H1 (cell line): Measurements from ENCODE around the gene NMRAL1. TPM values are rescaled to one million over a fixed set of nuclear protein-coding genes. Genes with fewer than 3 reads are reported as not detected.

ENCODE experiments used
- CTCF ChIA-PET: fragments of 300-600 bp; sonication (Branson Sonifier 250); formaldehyde crosslinking; loops from one replicate; lab custom pipeline; 2021; ENCODE audit not compliant: partially characterized antibody; lab: Charles Lee
- POLR2A ChIA-PET: fragments of 300-600 bp; sonication (Branson Sonifier 250); formaldehyde crosslinking; loops from one replicate; lab custom pipeline; 2021; ENCODE audit warnings: inconsistent platforms; ENCODE audit not compliant: partially characterized antibody; lab: Charles Lee
- DNase-seq, 2 experiments: peaks; one replicate each; pipeline versions ENCODE4 v3.0.0 to v3.0.0-alpha.2; 2010 to 2022; ENCODE audit warnings: low spot score in 2 of 2, low read depth in 1 of 2, mixed read lengths in 1 of 2
- FAIRE-seq: peaks from 2 replicates; lab custom pipeline; 2011; peaks lifted over from hg19 to GRCh38; lab: Jason Lieb, UNC
- H2AFZ ChIP-seq: 2 replicates; pipeline ENCODE4 v1.8.1; 2012; ENCODE audit warnings: low read length, inconsistent platforms
- H2AK5ac ChIP-seq: 2 replicates; pipeline ENCODE4 v1.6.1; 2013; ENCODE audit warnings: low read depth, low read length
- H2BK120ac ChIP-seq: replicated peaks from 2 replicates; pipeline ENCODE3; 2013; ENCODE audit warnings: low read depth, low read length, inconsistent platforms
- H2BK12ac ChIP-seq: 2 replicates; pipeline ENCODE4 v1.6.1; 2013; ENCODE audit warnings: low read depth, low read length
- H2BK15ac ChIP-seq: 2 replicates; pipeline ENCODE4 v1.6.1; 2013; ENCODE audit warnings: low read length
- H2BK20ac ChIP-seq: 2 replicates; pipeline ENCODE4 v1.6.1; 2013; ENCODE audit warnings: low read length
- H2BK5ac ChIP-seq: 2 replicates; pipeline ENCODE4 v1.6.1; 2013; ENCODE audit warnings: low read depth, low read length
- H3K14ac ChIP-seq: 2 replicates; pipeline ENCODE4 v1.6.1; 2013; ENCODE audit warnings: inconsistent platforms; ENCODE audit not compliant: insufficient read length
- H3K18ac ChIP-seq: 2 replicates; pipeline ENCODE4 v1.6.1; 2013; ENCODE audit warnings: low read length; ENCODE audit errors: extremely low read depth
- H3K23ac ChIP-seq: 2 replicates; pipeline ENCODE4 v1.6.1; 2013; ENCODE audit warnings: inconsistent platforms; ENCODE audit not compliant: insufficient read length
- H3K23me2 ChIP-seq: 2 replicates; pipeline ENCODE4 v1.6.1; 2013; ENCODE audit warnings: low read depth, low read length
- H3K27ac ChIP-seq: 2 replicates; pipeline ENCODE4 v1.6.1; 2011; ENCODE audit warnings: low read depth, low read length, inconsistent platforms
- H3K27me3 ChIP-seq, 4 experiments: replicated peaks in 1 of 4; 1 replicate in 1 of 4; 2 replicates in 3 of 4; pipeline versions ENCODE4 v1.6.1 to v1.8.1; 2011 to 2013; ENCODE audit warnings: low read length in 3 of 4, mild to moderate bottlenecking in 3 of 4, inconsistent platforms in 2 of 4, mixed read lengths in 2 of 4, moderate library complexity in 1 of 4; ENCODE audit not compliant: control insufficient read depth in 3 of 4, insufficient read depth in 3 of 4; ENCODE audit errors: extremely low read depth in 1 of 4
- H3K36me3 ChIP-seq, 4 experiments: 2 replicates each; pipeline versions ENCODE4 v1.6.1 to v1.8.1; 2011 to 2013; ENCODE audit warnings: mild to moderate bottlenecking in 4 of 4, low read length in 3 of 4, moderate library complexity in 2 of 4, control low read depth in 1 of 4, inconsistent platforms in 1 of 4; ENCODE audit not compliant: insufficient read depth in 4 of 4, control insufficient read depth in 2 of 4
- H3K4ac ChIP-seq: replicated peaks from 2 replicates; pipeline ENCODE3; 2013; ENCODE audit warnings: low read length, low read depth, mixed read lengths, inconsistent platforms; ENCODE audit not compliant: insufficient read length
- H3K4me1 ChIP-seq, 4 experiments: replicated peaks in 1 of 4; 1 replicate in 1 of 4; 2 replicates in 3 of 4; pipeline versions ENCODE4 v1.6.1 to v1.8.1; 2011 to 2013; ENCODE audit warnings: low read length in 3 of 4, inconsistent platforms in 2 of 4, mixed read lengths in 1 of 4; ENCODE audit not compliant: insufficient read depth in 4 of 4, control insufficient read depth in 3 of 4
- H3K4me2 ChIP-seq, 2 experiments: 2 replicates each; pipeline versions ENCODE4 v1.6.1 to v1.8.1; 2011 to 2013; ENCODE audit warnings: low read depth in 2 of 2, low read length in 2 of 2, control low read depth in 1 of 2, inconsistent platforms in 1 of 2, mild to moderate bottlenecking in 1 of 2; ENCODE audit not compliant: insufficient read depth in 1 of 2
- H3K4me3 ChIP-seq, 4 experiments: fragments of 200-600, 300-600 bp in 1 of 4; sonication (generic), shearing (Covaris generic), sonication (Bioruptor Twin) in 1 of 4; 2 replicates each; pipeline versions ENCODE4 v1.5.1 to v1.8.1; 2011 to 2016; ENCODE audit warnings: low read length in 4 of 4, low read depth in 3 of 4, control low read depth in 2 of 4, inconsistent platforms in 2 of 4, mild to moderate bottlenecking in 2 of 4, mixed read lengths in 1 of 4, moderate library complexity in 1 of 4; ENCODE audit not compliant: insufficient read depth in 2 of 4; ENCODE audit errors: extremely low read depth in 1 of 4
- H3K56ac ChIP-seq: replicated peaks from 2 replicates; pipeline ENCODE3; 2013; ENCODE audit warnings: low read depth, mild to moderate bottlenecking, mixed read lengths, low read length, inconsistent platforms; ENCODE audit not compliant: insufficient read length
- H3K79me1 ChIP-seq: 2 replicates; pipeline ENCODE4 v1.6.1; 2013; ENCODE audit warnings: low read depth, low read length, control low read depth
- H3K79me2 ChIP-seq, 2 experiments: 2 replicates each; pipeline versions ENCODE4 v1.6.1 to v1.8.1; 2012 to 2013; ENCODE audit warnings: low read length in 2 of 2, mild to moderate bottlenecking in 2 of 2, inconsistent platforms in 1 of 2; ENCODE audit not compliant: insufficient read depth in 2 of 2, control insufficient read depth in 1 of 2
- H3K9ac ChIP-seq, 4 experiments: replicated peaks in 1 of 4; 1 replicate in 1 of 4; 2 replicates in 3 of 4; pipeline versions ENCODE4 v1.6.1 to v1.8.1; 2011 to 2013; ENCODE audit warnings: low read depth in 3 of 4, low read length in 3 of 4, control low read depth in 2 of 4, mild to moderate bottlenecking in 2 of 4, moderate library complexity in 2 of 4, inconsistent platforms in 1 of 4; ENCODE audit errors: extremely low read depth in 1 of 4
- H3K9me3 ChIP-seq, 2 experiments: 2 replicates each; pipeline versions ENCODE4 v1.6.1 to v1.8.1; 2012 to 2013; ENCODE audit warnings: mild to moderate bottlenecking in 2 of 2, moderate library complexity in 2 of 2, control low read depth in 1 of 2, inconsistent platforms in 1 of 2, low read depth in 1 of 2, low read length in 1 of 2, mixed read lengths in 1 of 2; ENCODE audit not compliant: insufficient read depth in 2 of 2
- H4K20me1 ChIP-seq, 2 experiments: replicated peaks in 1 of 2; 2 replicates each; pipeline versions ENCODE3 to v1.8.1; 2011 to 2013; ENCODE audit warnings: inconsistent platforms in 2 of 2, low read length in 2 of 2, mild to moderate bottlenecking in 1 of 2; ENCODE audit not compliant: insufficient read depth in 2 of 2, control insufficient read depth in 1 of 2
- H4K5ac ChIP-seq: 2 replicates; pipeline ENCODE4 v1.6.1; 2013; ENCODE audit warnings: low read length, low read depth, mixed read lengths, inconsistent platforms; ENCODE audit not compliant: insufficient read length
- H4K8ac ChIP-seq: 2 replicates; pipeline ENCODE4 v1.8.0; 2013; ENCODE audit warnings: mild to moderate bottlenecking, moderate library complexity, low read length, inconsistent platforms; ENCODE audit not compliant: insufficient read depth; ENCODE audit errors: extremely low read depth
- H4K91ac ChIP-seq: replicated peaks from 2 replicates; pipeline ENCODE3; 2013; ENCODE audit warnings: low read length, mixed read lengths, inconsistent platforms; ENCODE audit not compliant: insufficient read length
- CREB1 ChIP-seq: IDR thresholded peaks from 2 replicates; pipeline ENCODE4 v1.6.1; 2012; ENCODE audit warnings: inconsistent platforms
- CTBP2 ChIP-seq: IDR thresholded peaks from 2 replicates; pipeline ENCODE4 v1.7.0; 2011; ENCODE audit warnings: borderline replicate concordance, mild to moderate bottlenecking, moderate library complexity, mixed read lengths, low read length; ENCODE audit not compliant: insufficient read depth, insufficient read length
- FOSL1 ChIP-seq: IDR thresholded peaks from 2 replicates; pipeline ENCODE4 v1.6.1; 2011; ENCODE audit warnings: mild to moderate bottlenecking, low read depth, low read length, moderate library complexity; ENCODE audit not compliant: insufficient read depth
- GABPA ChIP-seq: IDR thresholded peaks from 2 replicates; pipeline ENCODE4 v1.6.1; 2011; ENCODE audit warnings: mild to moderate bottlenecking, low read length, moderate library complexity, borderline replicate concordance; ENCODE audit not compliant: insufficient read depth
- GTF2F1 ChIP-seq: IDR thresholded peaks from 2 replicates; pipeline ENCODE4 v1.6.1; 2012; ENCODE audit warnings: low read depth, low read length, improper control_type of control experiment, borderline replicate concordance
- KDM4A ChIP-seq: IDR thresholded peaks from one replicate; pipeline ENCODE4 v1.7.1; 2012; ENCODE audit warnings: low read depth, mild to moderate bottlenecking, moderate library complexity, low read length, inconsistent platforms; ENCODE audit not compliant: severe bottlenecking
- MAFK ChIP-seq: IDR thresholded peaks from 2 replicates; pipeline ENCODE4 v1.6.1; 2012; ENCODE audit warnings: low read depth, mild to moderate bottlenecking, improper control_type of control experiment, low read length
- RBBP5 ChIP-seq: IDR thresholded peaks from 2 replicates; pipeline ENCODE4 v1.7.1; 2012; ENCODE audit warnings: low read depth, mild to moderate bottlenecking, inconsistent platforms, low read length, moderate library complexity, borderline replicate concordance
- SAP30 ChIP-seq: fragments of 300-600 bp; sonication (generic); IDR thresholded peaks from 2 replicates; pipeline ENCODE4 v1.7.1; 2012; ENCODE audit warnings: low read length, moderate library complexity, mild to moderate bottlenecking, inconsistent platforms; ENCODE audit not compliant: insufficient read depth, insufficient replicate concordance
- SP1 ChIP-seq: IDR thresholded peaks from 2 replicates; pipeline ENCODE4 v1.6.1; 2011; ENCODE audit warnings: low read depth, low read length
- TAF7 ChIP-seq: optimal IDR thresholded peaks from 2 replicates; pipeline ENCODE3; 2011; ENCODE audit warnings: low read depth, mild to moderate bottlenecking, inconsistent platforms, low read length, moderate library complexity, borderline replicate concordance
- TBP ChIP-seq: IDR thresholded peaks from 2 replicates; pipeline ENCODE4 v1.6.1; 2011; ENCODE audit warnings: low read depth, low read length, improper control_type of control experiment
- WGBS, 2 experiments: shearing (Covaris generic) in 1 of 2; methylation state at CpG; one replicate each; pipeline versions ENCODE4 v1.1.6 to v1.1.7; 2013 to 2015; ENCODE audit warnings: low lambda C conversion rate in 2 of 2, mixed read lengths in 2 of 2, inconsistent platforms in 1 of 2, low coverage in 1 of 2, missing lambda C conversion rate in 1 of 2; ENCODE audit not compliant: insufficient replicate concordance in 2 of 2, insufficient coverage in 1 of 2, insufficient read length in 1 of 2; ENCODE audit errors: extremely low coverage in 1 of 2, missing lambda C conversion rate in 1 of 2; 5-methylcytosine and 5-hydroxymethylcytosine counted together
- polyA plus RNA-seq, 7 experiments: library from polyadenylated mRNA; depleted of rRNA in 3 of 7; stranded (reverse) in 5 of 7; unstranded in 2 of 7; fragments of >200 nt in 5 of 7; fragments of 200-250 nt in 2 of 7; gene quantifications; 1 replicate in 5 of 7; 2 replicates in 1 of 7; 4 replicates in 1 of 7; pipeline versions ENCODE4 v1.2.1 to v1.2.3, GENCODE V29; 2011 to 2013; ENCODE audit warnings: missing spikeins in 2 of 7, mixed read lengths in 2 of 7
- total RNA-seq: library from RNA; stranded (reverse); fragmentation: NEBNext Ultra II Directional; extraction: Animal tissue kit (Norgen Biotek cat#: 25700); gene quantifications from 2 replicates; pipeline ENCODE4 v1.2.1, GENCODE V29; 2021

NMRAL1 gene
- total and polyA plus RNA-seq, 2 of the 8 experiments (the other 6 are each of a cell fraction or from before 2014, with no cell fraction given): 66.8 to 143 TPM

- Histone ChIP-seq H3K23ac (no peak overlapping the region), H3K36me3 (no peaks in the 10 kb centered on the region; a peak in 1 of 8 replicates), H3K4me3 (no peak overlapping the region), H3K4me2 (no peak overlapping the region), H4K20me1 (no peaks in the 10 kb centered on the region), H3K4ac (no peak overlapping the region), H2BK120ac (no peak overlapping the region), H3K79me2 (peaks cover 0 to 6% of the 10 kb centered on the region in 2 experiments; a peak in 1 of 4 replicates), H3K27me3 (no peaks in the 10 kb centered on the region), H2AFZ (no peak overlapping the region), H4K8ac (no peak overlapping the region), H4K91ac (no peak overlapping the region), H2BK5ac (no peak overlapping the region), H3K4me1 (no peaks in the 10 kb centered on the region), H3K18ac (no peak overlapping the region), H2BK20ac (no peak overlapping the region), H3K23me2 (no peaks in the 10 kb centered on the region), H2BK15ac (no peak overlapping the region), H2BK12ac (no peak overlapping the region), H4K5ac (no peak overlapping the region), H2AK5ac (0 out of 2 replicates have a peak overlapping the region, but pooled peaks have one; percentile 26), H3K27ac (no peak overlapping the region), H3K56ac (no peak overlapping the region), H3K14ac (no peak overlapping the region), H3K79me1 (peaks cover 3% of the 10 kb centered on the region), H3K9ac (no peak overlapping the region), H3K9me3 (no peaks in the 10 kb centered on the region)
- WGBS, 2 experiments: 87% methylated on average over 6 of the region's 6 CpGs; no CpG with 5 or more reads in 1 of the 2 experiments
- DNase-seq (no peak), FAIRE-seq (no peak)
- ChIA-PET CTCF (interaction anchor here (0.6 to 4.2 kb wide), 4 partner anchors 12 to 90 kb away, joined by 3 to 19 read pairs (median 6); no protein-coding TSS in a partner anchor), POLR2A (interaction anchor here (1.0 kb wide), 1 partner anchor 11 kb away, joined by 3 read pairs; no protein-coding TSS in a partner anchor)
- TF ChIP-seq RBBP5 (no peak), CREB1 (no peak), SAP30 (no peak), TAF7 (no peak), KDM4A (no peak), CTBP2 (no peak), FOSL1 (no peak), TBP (no peak), GTF2F1 (no peak), GABPA (no peak), SP1 (no peak), MAFK (no peak)
Measured at GRCh38 chr16:4494746-4495490, 20.5 kb upstream of the NMRAL1 start.
